A549 (cell line): Measurements from ENCODE around the gene ZBTB16. TPM values are rescaled to one million over a fixed set of nuclear protein-coding genes. Genes with fewer than 3 reads are reported as not detected.

Experiments used
- ATAC-seq, 2 experiments: fragments of 200-7000 bp in 1 of 2; fragments of >200 bp in 1 of 2; cut with Nextera tagmentation in 1 of 2; cut with Tn5 transposase in 1 of 2; 3 replicates each; pipeline versions ENCODE4 v1.8.0 to v1.9.1; 2018 to 2020; ENCODE audit warnings: mild to moderate bottlenecking in 1 of 2, moderate library complexity in 1 of 2
- CTCF ChIA-PET: fragments of 300-600 bp; sonication (Branson Sonifier 250); formaldehyde crosslinking; extraction: SDS; loops from one replicate; lab custom pipeline; 2021; ENCODE audit warnings: antibody characterized with exemption, inconsistent platforms; lab: Yijun Ruan, JAX
- POLR2A ChIA-PET: fragments of 350-600 bp; formaldehyde crosslinking; extraction: SDS; loops from one replicate; lab custom pipeline; 2021; ENCODE audit warnings: antibody characterized with exemption, inconsistent platforms; lab: Yijun Ruan, JAX
- DNase-seq, 2 experiments: peaks; one replicate each; pipeline versions ENCODE4 v3.0.0 to v3.0.0-alpha.2; 2011 to 2016; ENCODE audit warnings: low read depth in 1 of 2, low spot score in 1 of 2
- FAIRE-seq: peaks from 2 replicates; lab custom pipeline; 2011; peaks lifted over from hg19 to GRCh38; lab: Jason Lieb, UNC
- H3K27ac ChIP-seq, 2 experiments: fragments of >200 bp; sonication (Bioruptor Twin); formaldehyde crosslinking; 3 replicates each; pipeline ENCODE4 v1.5.1; 2016 to 2017
- H3K4me1 ChIP-seq: fragments of >200 bp; sonication (Bioruptor Twin); formaldehyde crosslinking; 3 replicates; pipeline ENCODE4 v1.6.1; 2016
- H3K4me2 ChIP-seq: fragments of >200 bp; sonication (Bioruptor Twin); formaldehyde crosslinking; 3 replicates; pipeline ENCODE4 v1.6.1; 2016
- H3K4me3 ChIP-seq: fragments of >200 bp; sonication (Bioruptor Twin); formaldehyde crosslinking; 3 replicates; pipeline ENCODE4 v1.5.1; 2016
- H3K9me3 ChIP-seq: fragments of >200 bp; sonication (Bioruptor Twin); formaldehyde crosslinking; 3 replicates; pipeline ENCODE4 v1.6.1; 2016
- CBX2 ChIP-seq: fragments of 200-600 bp; sonication (generic); IDR thresholded peaks from 2 replicates; pipeline ENCODE4 v1.6.1; 2016; ENCODE audit warnings: low read depth, mild to moderate bottlenecking, borderline replicate concordance
- CEBPB ChIP-seq, 2 experiments: fragments of >200 bp in 1 of 2; sonication (Bioruptor Twin) in 1 of 2; formaldehyde crosslinking in 1 of 2; IDR thresholded peaks; 2 replicates each; pipeline ENCODE4 v1.6.1; 2012 to 2016
- EHF ChIP-seq: fragments of 250-450 bp; sonication (Bioruptor Pico); IDR thresholded peaks from 2 replicates; pipeline ENCODE4 v1.5.0; 2020; ENCODE audit warnings: mild to moderate bottlenecking
- EP300 ChIP-seq, 2 experiments: fragments of >200 bp; sonication (Bioruptor Twin); formaldehyde crosslinking; IDR thresholded peaks; 2 replicates in 1 of 2; 3 replicates in 1 of 2; pipeline ENCODE4 v1.6.1; 2016 to 2017
- FOSB ChIP-seq: fragments of 250-450 bp; sonication (Bioruptor Pico); IDR thresholded peaks from 2 replicates; pipeline ENCODE4 v1.5.0; 2020; ENCODE audit warnings: mild to moderate bottlenecking, moderate library complexity
- FOSL2 ChIP-seq, 2 experiments: fragments of 450-650 bp in 1 of 2; fragments of >200 bp in 1 of 2; sonication (Bioruptor Twin) in 1 of 2; formaldehyde crosslinking; IDR thresholded peaks; 2 replicates each; pipeline versions ENCODE4 v1.5.0 to v1.6.1; 2016 to 2020; ENCODE audit warnings: mild to moderate bottlenecking in 1 of 2, moderate library complexity in 1 of 2
- FOXS1 ChIP-seq: fragments of 250-450 bp; sonication (Bioruptor Pico); IDR thresholded peaks from 2 replicates; pipeline ENCODE4 v1.5.0; 2020; ENCODE audit warnings: mild to moderate bottlenecking, moderate library complexity
- JUNB ChIP-seq: fragments of >200 bp; sonication (Bioruptor Twin); formaldehyde crosslinking; IDR thresholded peaks from 2 replicates; pipeline ENCODE4 v1.6.1; 2016
- KDM5A ChIP-seq: fragments of 200-600 bp; sonication (generic); IDR thresholded peaks from 2 replicates; pipeline ENCODE4 v1.6.1; 2016; ENCODE audit warnings: antibody characterized with exemption, mild to moderate bottlenecking
- MYC ChIP-seq: IDR thresholded peaks from 2 replicates; pipeline ENCODE4 v1.6.1; 2012; ENCODE audit warnings: mild to moderate bottlenecking, inconsistent platforms, low read length, improper control_type of control experiment, borderline replicate concordance
- NFE2L2 ChIP-seq: fragments of 150-350 bp; conservative IDR thresholded peaks from 2 replicates; pipeline ENCODE4 v1.6.1; 2014; ENCODE audit warnings: low read length
- NPAS2 ChIP-seq: fragments of 250-450 bp; sonication (Bioruptor Pico); IDR thresholded peaks from 2 replicates; pipeline ENCODE4 v1.8.0; 2022; ENCODE audit warnings: mild to moderate bottlenecking, moderate library complexity, borderline replicate concordance
- NR3C1 ChIP-seq: fragments of >200 bp; sonication (Bioruptor Twin); formaldehyde crosslinking; IDR thresholded peaks from 3 replicates; pipeline ENCODE4 v1.6.1; 2017
- RAD21 ChIP-seq, 2 experiments: fragments of >200 bp in 1 of 2; sonication (Bioruptor Twin) in 1 of 2; formaldehyde crosslinking in 1 of 2; IDR thresholded peaks in 1 of 2; conservative IDR thresholded peaks in 1 of 2; 2 replicates in 1 of 2; 3 replicates in 1 of 2; pipeline ENCODE4 v1.6.1; 2012 to 2018; ENCODE audit warnings: inconsistent platforms in 1 of 2
- RARB ChIP-seq: fragments of 250-450 bp; sonication (Bioruptor Pico); IDR thresholded peaks from 2 replicates; pipeline ENCODE4 v1.8.0; 2021; ENCODE audit warnings: mild to moderate bottlenecking, moderate library complexity
- RCOR1 ChIP-seq: fragments of 150-350 bp; IDR thresholded peaks from 2 replicates; pipeline ENCODE4 v1.6.1; 2014; ENCODE audit warnings: antibody characterized with exemption, low read length, low read depth
- RFX5 ChIP-seq: fragments of 450-650 bp; IDR thresholded peaks from 2 replicates; pipeline ENCODE4 v1.7.1; 2014; ENCODE audit warnings: antibody characterized with exemption, mild to moderate bottlenecking, moderate library complexity
- RNF2 ChIP-seq: fragments of 200-600 bp; sonication (generic); IDR thresholded peaks from 2 replicates; pipeline ENCODE4 v1.6.1; 2016; ENCODE audit warnings: low read depth, mild to moderate bottlenecking, antibody characterized with exemption, moderate library complexity, borderline replicate concordance
- SREBF2 ChIP-seq: fragments of 450-650 bp; IDR thresholded peaks from 2 replicates; pipeline ENCODE4 v1.6.1; 2014; ENCODE audit warnings: mild to moderate bottlenecking, moderate library complexity
- TFCP2L1 ChIP-seq: fragments of 250-450 bp; sonication (Bioruptor Pico); IDR thresholded peaks from 2 replicates; pipeline ENCODE4 v1.5.0; 2021; ENCODE audit warnings: mild to moderate bottlenecking
- TP53 ChIP-seq: fragments of 250-450 bp; sonication (Bioruptor Pico); IDR thresholded peaks from 2 replicates; pipeline ENCODE4 v1.5.0; 2021; ENCODE audit warnings: mild to moderate bottlenecking, moderate library complexity
- ZC3H11A ChIP-seq: fragments of 450-650 bp; IDR thresholded peaks from 2 replicates; pipeline ENCODE4 v1.6.1; 2014; ENCODE audit warnings: antibody characterized with exemption, mild to moderate bottlenecking
- ZFP36 ChIP-seq: fragments of 450-650 bp; IDR thresholded peaks from 2 replicates; pipeline ENCODE4 v1.6.1; 2014; ENCODE audit warnings: borderline replicate concordance; ENCODE audit not compliant: partially characterized antibody
- ZNF302 ChIP-seq: fragments of 250-450 bp; sonication (Bioruptor Pico); IDR thresholded peaks from 2 replicates; pipeline ENCODE4 v1.9.0; 2021; ENCODE audit warnings: inconsistent platforms, mild to moderate bottlenecking, moderate library complexity
- ZSCAN20 ChIP-seq: fragments of 250-450 bp; sonication (Bioruptor Pico); IDR thresholded peaks from 2 replicates; pipeline ENCODE4 v1.8.0; 2022; ENCODE audit warnings: mild to moderate bottlenecking, moderate library complexity
- whole genome bisulfite sequencing: methylation state at CpG from one replicate; pipeline ENCODE4 v1.1.6; 2017; ENCODE audit errors: missing lambda C conversion rate; 5-methylcytosine and 5-hydroxymethylcytosine counted together
- polyA plus RNA-seq, 4 experiments: library from polyadenylated mRNA; depleted of rRNA in 3 of 4; stranded (reverse); fragments of >200 nt; fragmentation: RNase III in 1 of 4; extraction: RNeasy Plus Mini Kit Qiagen cat#74134 plus additional on column Dnase treatment in 1 of 4; gene quantifications; 2 replicates in 3 of 4; 3 replicates in 1 of 4; pipeline ENCODE4 v1.2.3, GENCODE V29; 2011 to 2017
- TF ChIP-seq, protein P1 (sequence below): fragments of >200 bp; sonication (Bioruptor Twin); formaldehyde crosslinking; IDR thresholded peaks from 3 replicates; pipeline ENCODE4 v1.5.1; 2016
- TF ChIP-seq, protein P2 (sequence below): fragments of 250-450 bp; sonication (Bioruptor Pico); IDR thresholded peaks from 2 replicates; pipeline ENCODE4 v1.5.0; 2021; ENCODE audit warnings: mild to moderate bottlenecking, moderate library complexity, borderline replicate concordance
- TF ChIP-seq, protein P3 (sequence below): IDR thresholded peaks from 2 replicates; pipeline ENCODE4 v1.6.1; 2012
- TF ChIP-seq, protein P4 (sequence below): fragments of 250-450 bp; sonication (Bioruptor Pico); IDR thresholded peaks from 2 replicates; pipeline ENCODE4 v1.5.0; 2020; ENCODE audit warnings: low read depth, mild to moderate bottlenecking, moderate library complexity

Gene ZBTB16
- polyA plus RNA-seq, 2 of the 4 experiments (the other 2 are of a cell fraction) = not detected

DNA sequence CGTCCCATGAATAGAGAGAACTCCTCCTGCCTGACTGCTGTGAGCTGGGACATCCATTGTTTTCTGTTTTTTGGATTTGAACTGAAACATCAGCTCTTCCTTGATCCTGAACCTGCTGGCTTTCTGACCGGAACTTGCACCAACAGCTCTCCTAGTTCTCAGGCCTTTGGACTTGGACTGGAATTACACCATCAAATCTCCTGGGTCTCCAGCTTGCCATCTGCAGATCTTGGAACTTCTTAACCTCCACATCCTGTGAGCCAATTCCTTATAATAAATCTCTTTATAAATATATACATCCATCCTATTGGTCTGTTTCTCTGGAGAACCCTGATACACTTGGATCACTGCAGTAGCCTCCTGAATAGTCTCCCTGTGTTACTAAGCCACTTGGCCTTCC is 42.5 kb upstream of the ZBTB16 start:
- Histone ChIP-seq H3K4me1 (no peaks in the 10 kb centered on the region), H3K9me3 (no peaks in the 10 kb centered on the region), H3K4me3 (no peak overlapping the region), H3K27ac (no peak overlapping the region), H3K4me2 (no peak overlapping the region)
- DNase-seq (no peak), ATAC-seq (no peak), FAIRE-seq (no peak)
- 91% methylated on average over 2 of the region's 2 CpGs for WGBS
- CTCF ChIA-PET = interaction anchor here (0.6 to 1.9 kb wide), 3 partner anchors 12 to 244 kb away, joined by 3 to 8 read pairs (median 4); no protein-coding TSS in a partner anchor
- TF ChIP-seq, protein P1, sequence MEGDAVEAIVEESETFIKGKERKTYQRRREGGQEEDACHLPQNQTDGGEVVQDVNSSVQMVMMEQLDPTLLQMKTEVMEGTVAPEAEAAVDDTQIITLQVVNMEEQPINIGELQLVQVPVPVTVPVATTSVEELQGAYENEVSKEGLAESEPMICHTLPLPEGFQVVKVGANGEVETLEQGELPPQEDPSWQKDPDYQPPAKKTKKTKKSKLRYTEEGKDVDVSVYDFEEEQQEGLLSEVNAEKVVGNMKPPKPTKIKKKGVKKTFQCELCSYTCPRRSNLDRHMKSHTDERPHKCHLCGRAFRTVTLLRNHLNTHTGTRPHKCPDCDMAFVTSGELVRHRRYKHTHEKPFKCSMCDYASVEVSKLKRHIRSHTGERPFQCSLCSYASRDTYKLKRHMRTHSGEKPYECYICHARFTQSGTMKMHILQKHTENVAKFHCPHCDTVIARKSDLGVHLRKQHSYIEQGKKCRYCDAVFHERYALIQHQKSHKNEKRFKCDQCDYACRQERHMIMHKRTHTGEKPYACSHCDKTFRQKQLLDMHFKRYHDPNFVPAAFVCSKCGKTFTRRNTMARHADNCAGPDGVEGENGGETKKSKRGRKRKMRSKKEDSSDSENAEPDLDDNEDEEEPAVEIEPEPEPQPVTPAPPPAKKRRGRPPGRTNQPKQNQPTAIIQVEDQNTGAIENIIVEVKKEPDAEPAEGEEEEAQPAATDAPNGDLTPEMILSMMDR = no peak
- TF ChIP-seq NR3C1 = no peak
- no peak for TF ChIP-seq NPAS2 (CRISPR knock-in tag)
- TF ChIP-seq ZFP36 = no peak
- TF ChIP-seq, protein P2, sequence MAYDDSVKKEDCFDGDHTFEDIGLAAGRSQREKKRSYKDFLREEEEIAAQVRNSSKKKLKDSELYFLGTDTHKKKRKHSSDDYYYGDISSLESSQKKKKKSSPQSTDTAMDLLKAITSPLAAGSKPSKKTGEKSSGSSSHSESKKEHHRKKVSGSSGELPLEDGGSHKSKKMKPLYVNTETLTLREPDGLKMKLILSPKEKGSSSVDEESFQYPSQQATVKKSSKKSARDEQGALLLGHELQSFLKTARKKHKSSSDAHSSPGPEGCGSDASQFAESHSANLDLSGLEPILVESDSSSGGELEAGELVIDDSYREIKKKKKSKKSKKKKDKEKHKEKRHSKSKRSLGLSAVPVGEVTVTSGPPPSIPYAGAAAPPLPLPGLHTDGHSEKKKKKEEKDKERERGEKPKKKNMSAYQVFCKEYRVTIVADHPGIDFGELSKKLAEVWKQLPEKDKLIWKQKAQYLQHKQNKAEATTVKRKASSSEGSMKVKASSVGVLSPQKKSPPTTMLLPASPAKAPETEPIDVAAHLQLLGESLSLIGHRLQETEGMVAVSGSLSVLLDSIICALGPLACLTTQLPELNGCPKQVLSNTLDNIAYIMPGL (CRISPR knock-in tag) = no peak
- TF ChIP-seq CBX2 = no peak
- no peak for TF ChIP-seq EHF
- TF ChIP-seq RFX5 = no peak
- TF ChIP-seq MYC = no peak
- no peak for TF ChIP-seq TFCP2L1 (CRISPR knock-in tag)
- TF ChIP-seq EP300 (IDR thresholded peaks at IDR 0.05) = no peak
- no peak for TF ChIP-seq RCOR1
- TF ChIP-seq, protein P3, sequence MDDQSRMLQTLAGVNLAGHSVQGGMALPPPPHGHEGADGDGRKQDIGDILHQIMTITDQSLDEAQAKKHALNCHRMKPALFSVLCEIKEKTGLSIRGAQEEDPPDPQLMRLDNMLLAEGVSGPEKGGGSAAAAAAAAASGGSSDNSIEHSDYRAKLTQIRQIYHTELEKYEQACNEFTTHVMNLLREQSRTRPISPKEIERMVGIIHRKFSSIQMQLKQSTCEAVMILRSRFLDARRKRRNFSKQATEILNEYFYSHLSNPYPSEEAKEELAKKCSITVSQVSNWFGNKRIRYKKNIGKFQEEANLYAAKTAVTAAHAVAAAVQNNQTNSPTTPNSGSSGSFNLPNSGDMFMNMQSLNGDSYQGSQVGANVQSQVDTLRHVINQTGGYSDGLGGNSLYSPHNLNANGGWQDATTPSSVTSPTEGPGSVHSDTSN = no peak
- TF ChIP-seq NFE2L2 = no peak
- no peak for TF ChIP-seq ZC3H11A
- no peak for TF ChIP-seq ZNF302 (CRISPR knock-in tag)
- POLR2A ChIA-PET = no interaction called here

DNA sequence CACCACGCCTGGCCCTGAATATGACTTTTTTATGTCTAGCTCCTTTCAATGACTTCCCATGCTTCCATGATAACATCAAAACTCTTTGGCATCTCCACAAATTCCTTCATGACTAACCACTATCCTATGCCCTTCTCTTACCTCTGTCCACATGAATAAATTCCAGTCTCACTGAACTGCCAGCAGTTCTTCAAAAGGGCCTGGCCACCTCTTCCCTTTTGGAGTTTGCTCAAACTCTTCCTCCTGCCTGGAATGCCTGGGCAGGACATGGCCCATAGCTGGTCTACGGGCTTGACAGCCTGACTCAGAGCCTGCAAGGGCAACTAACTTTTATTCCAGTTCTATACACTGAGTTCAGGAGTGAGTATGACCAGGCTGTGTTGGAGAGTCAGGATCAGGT is 41.8 kb upstream of the ZBTB16 start:
- CTCF ChIA-PET = interaction anchor here (0.7 to 1.9 kb wide), 5 partner anchors 11 to 375 kb away, joined by 3 to 8 read pairs (median 4); no protein-coding TSS in a partner anchor

More for the DNA sequence above, 41.8 kb upstream of the ZBTB16 start:
- Histone ChIP-seq H3K4me1 (no peaks in the 10 kb centered on the region), H3K4me3 (no peak overlapping the region), H3K4me2 (no peak overlapping the region), H3K27ac (no peak overlapping the region), H3K9me3 (no peaks in the 10 kb centered on the region)
- WGBS = 0% methylated on average over 2 of the region's 2 CpGs
- POLR2A ChIA-PET = no interaction called here
- no peak for TF ChIP-seq RAD21 (conservative IDR thresholded peaks at IDR 0.05 in 1 of 2, IDR thresholded peaks at IDR 0.05 in 1 of 2)
- TF ChIP-seq ZSCAN20 (CRISPR knock-in tag) = no peak
- TF ChIP-seq RFX5 = no peak
- no peak for TF ChIP-seq NPAS2 (CRISPR knock-in tag)
- no peak for TF ChIP-seq TP53
- no peak for TF ChIP-seq MYC
- TF ChIP-seq TFCP2L1 (CRISPR knock-in tag) = no peak
- TF ChIP-seq FOSB (CRISPR knock-in tag) = no peak
- no peak for TF ChIP-seq JUNB
- TF ChIP-seq, protein P4, sequence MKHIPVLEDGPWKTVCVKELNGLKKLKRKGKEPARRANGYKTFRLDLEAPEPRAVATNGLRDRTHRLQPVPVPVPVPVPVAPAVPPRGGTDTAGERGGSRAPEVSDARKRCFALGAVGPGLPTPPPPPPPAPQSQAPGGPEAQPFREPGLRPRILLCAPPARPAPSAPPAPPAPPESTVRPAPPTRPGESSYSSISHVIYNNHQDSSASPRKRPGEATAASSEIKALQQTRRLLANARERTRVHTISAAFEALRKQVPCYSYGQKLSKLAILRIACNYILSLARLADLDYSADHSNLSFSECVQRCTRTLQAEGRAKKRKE = no peak
- TF ChIP-seq CEBPB (IDR thresholded peaks at IDR 0.05) = no peak
- no peak for TF ChIP-seq KDM5A
- TF ChIP-seq RNF2 = no peak
- TF ChIP-seq FOSL2 (IDR thresholded peaks at IDR 0.05) = no peak
- TF ChIP-seq FOSL2 (CRISPR knock-in tag; IDR thresholded peaks at IDR 0.05) = no peak
- no peak for TF ChIP-seq SREBF2
- no peak for TF ChIP-seq NR3C1
- no peak for TF ChIP-seq FOXS1 (CRISPR knock-in tag)
- no peak for TF ChIP-seq RARB (CRISPR knock-in tag)
- TF ChIP-seq NFE2L2 = no peak
- TF ChIP-seq, protein P1 = no peak
- DNase-seq (peak in 1 of 2 experiments; percentile 13), ATAC-seq (peak; percentile 39 to 59; a peak in 5 of 6 replicates), FAIRE-seq (no peak)
